DND-41 (cell line): ENCODE results near the gene PIKFYVE.

Experiments
- ATAC-seq: fragments of 200-7000 bp; cut with Tn5 transposase; 3 replicates; pipeline ENCODE4 v1.9.1; 2021; ENCODE audit warnings: low read depth; ENCODE audit not compliant: insufficient read depth
- DNase-seq: peaks from one replicate; pipeline ENCODE4 v3.0.0-alpha.2; 2020
- H2AFZ ChIP-seq: 2 replicates; pipeline ENCODE4 v1.6.0; 2012; ENCODE audit warnings: low read depth, low read length
- H3K27ac ChIP-seq: 2 replicates; pipeline ENCODE4 v1.5.1; 2012; ENCODE audit warnings: low read length, inconsistent platforms
- H3K27me3 ChIP-seq: fragments of 200-600 bp; sonication (generic); 2 replicates; pipeline ENCODE4 v1.6.0; 2012; ENCODE audit warnings: low read length, mild to moderate bottlenecking, inconsistent platforms; ENCODE audit not compliant: insufficient read depth, poor library complexity
- H3K36me3 ChIP-seq: 2 replicates; pipeline ENCODE4 v1.5.1; 2012; ENCODE audit warnings: low read length, inconsistent platforms; ENCODE audit not compliant: insufficient read depth
- H3K4me1 ChIP-seq: 2 replicates; pipeline ENCODE4 v1.5.1; 2012; ENCODE audit warnings: mild to moderate bottlenecking, low read length; ENCODE audit not compliant: insufficient read depth
- H3K4me2 ChIP-seq: 2 replicates; pipeline ENCODE4 v1.6.0; 2012; ENCODE audit warnings: mild to moderate bottlenecking, moderate library complexity, low read length, inconsistent platforms; ENCODE audit not compliant: insufficient read depth
- H3K4me3 ChIP-seq, 2 experiments: fragments of 200-600 bp in 1 of 2; shearing (Covaris generic) in 1 of 2; 2 replicates each; pipeline ENCODE4 v1.5.1; 2012 to 2016; ENCODE audit warnings: inconsistent platforms in 2 of 2, low read length in 2 of 2, mild to moderate bottlenecking in 2 of 2, low read depth in 1 of 2, moderate library complexity in 1 of 2
- H3K79me2 ChIP-seq: 2 replicates; pipeline ENCODE4 v1.6.0; 2012; ENCODE audit warnings: low read length, inconsistent platforms; ENCODE audit not compliant: insufficient read depth
- H3K9ac ChIP-seq: 2 replicates; pipeline ENCODE4 v1.6.0; 2012; ENCODE audit warnings: low read depth, mild to moderate bottlenecking, inconsistent platforms, low read length, moderate library complexity
- H3K9me3 ChIP-seq: 2 replicates; pipeline ENCODE4 v1.5.1; 2012; ENCODE audit warnings: low read length, moderate library complexity, mild to moderate bottlenecking, inconsistent platforms; ENCODE audit not compliant: insufficient read depth, severe bottlenecking
- H4K20me1 ChIP-seq: 2 replicates; pipeline ENCODE4 v1.6.0; 2012; ENCODE audit warnings: low read length; ENCODE audit not compliant: insufficient read depth
- EZH2 ChIP-seq: IDR thresholded peaks from 3 replicates; pipeline ENCODE4 v1.6.1; 2012; ENCODE audit warnings: borderline replicate concordance, low read depth, mild to moderate bottlenecking, moderate library complexity, low read length, inconsistent platforms; ENCODE audit not compliant: severe bottlenecking
- TF ChIP-seq, protein P1 (sequence below): IDR thresholded peaks from 2 replicates; pipeline ENCODE4 v1.5.1; 2012; ENCODE audit warnings: borderline replicate concordance, low read length, moderate library complexity, mild to moderate bottlenecking; ENCODE audit not compliant: poor library complexity, severe bottlenecking; ENCODE audit errors: extremely low read depth

Gene PIKFYVE

GRCh38 chr2:208320686-208321085 lies 54.6 kb downstream of the PIKFYVE start:
- Histone ChIP-seq H3K4me2 (no peak overlapping the region), H3K27ac (no peak overlapping the region), H3K36me3 (peaks cover 70% of the 10 kb centered on the region), H4K20me1 (no peaks in the 10 kb centered on the region), H3K4me3 (no peak overlapping the region), H3K27me3 (no peaks in the 10 kb centered on the region), H2AFZ (no peak overlapping the region), H3K4me1 (no peaks in the 10 kb centered on the region), H3K9ac (no peak overlapping the region), H3K79me2 (0 out of 2 replicates have a peak, but pooled peaks cover 3% of the 10 kb centered on the region), H3K9me3 (no peaks in the 10 kb centered on the region)
- DNase-seq (no peak), ATAC-seq (no peak)
- TF ChIP-seq, protein P1, sequence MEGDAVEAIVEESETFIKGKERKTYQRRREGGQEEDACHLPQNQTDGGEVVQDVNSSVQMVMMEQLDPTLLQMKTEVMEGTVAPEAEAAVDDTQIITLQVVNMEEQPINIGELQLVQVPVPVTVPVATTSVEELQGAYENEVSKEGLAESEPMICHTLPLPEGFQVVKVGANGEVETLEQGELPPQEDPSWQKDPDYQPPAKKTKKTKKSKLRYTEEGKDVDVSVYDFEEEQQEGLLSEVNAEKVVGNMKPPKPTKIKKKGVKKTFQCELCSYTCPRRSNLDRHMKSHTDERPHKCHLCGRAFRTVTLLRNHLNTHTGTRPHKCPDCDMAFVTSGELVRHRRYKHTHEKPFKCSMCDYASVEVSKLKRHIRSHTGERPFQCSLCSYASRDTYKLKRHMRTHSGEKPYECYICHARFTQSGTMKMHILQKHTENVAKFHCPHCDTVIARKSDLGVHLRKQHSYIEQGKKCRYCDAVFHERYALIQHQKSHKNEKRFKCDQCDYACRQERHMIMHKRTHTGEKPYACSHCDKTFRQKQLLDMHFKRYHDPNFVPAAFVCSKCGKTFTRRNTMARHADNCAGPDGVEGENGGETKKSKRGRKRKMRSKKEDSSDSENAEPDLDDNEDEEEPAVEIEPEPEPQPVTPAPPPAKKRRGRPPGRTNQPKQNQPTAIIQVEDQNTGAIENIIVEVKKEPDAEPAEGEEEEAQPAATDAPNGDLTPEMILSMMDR: no peak
- TF ChIP-seq EZH2: no peak

GRCh38 chr2:208326016-208326415 lies 60.0 kb downstream of the PIKFYVE start:
- Histone ChIP-seq H3K9ac (no peak overlapping the region), H3K36me3 (peaks cover 77% of the 10 kb centered on the region), H3K9me3 (no peaks in the 10 kb centered on the region), H3K4me3 (no peak overlapping the region), H3K27ac (no peak overlapping the region), H3K79me2 (no peaks in the 10 kb centered on the region), H2AFZ (no peak overlapping the region), H3K4me1 (no peaks in the 10 kb centered on the region), H4K20me1 (no peaks in the 10 kb centered on the region), H3K4me2 (no peak overlapping the region), H3K27me3 (no peaks in the 10 kb centered on the region)
- ATAC-seq (no peak), DNase-seq (no peak)
- TF ChIP-seq, protein P1: no peak
- TF ChIP-seq EZH2: no peak

DNA sequence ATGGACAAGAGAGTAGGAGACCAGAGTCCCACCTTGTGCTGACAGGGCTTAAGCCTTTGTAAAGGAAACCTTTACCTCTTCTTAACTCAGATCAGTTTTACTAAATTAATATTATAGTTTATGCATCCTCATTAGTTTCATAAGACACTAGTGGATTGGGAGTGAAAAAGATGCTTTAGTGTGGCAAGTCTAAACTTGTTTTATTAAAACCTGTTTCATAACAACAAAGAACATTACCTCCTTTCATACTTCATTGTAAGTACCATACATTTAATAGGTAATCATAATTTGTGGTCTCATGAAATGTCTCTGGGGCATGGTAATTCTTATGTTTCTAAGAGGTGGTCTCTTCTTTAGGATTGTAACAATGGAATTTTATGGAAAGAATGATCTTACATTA lies 63.4 kb downstream of the PIKFYVE start:
- no peak overlapping the region for H3K9ac ChIP-seq
- H3K4me2 ChIP-seq: no peak overlapping the region
- ATAC-seq (no peak), DNase-seq (no peak)
- peaks cover 86% of the 10 kb centered on the region for H3K36me3 ChIP-seq
- TF ChIP-seq EZH2: no peak
- TF ChIP-seq, protein P1: no peak
- H3K27me3 ChIP-seq: no peaks in the 10 kb centered on the region
- no peaks in the 10 kb centered on the region for H3K4me1 ChIP-seq
- H4K20me1 ChIP-seq: no peaks in the 10 kb centered on the region
- H3K27ac ChIP-seq: no peak overlapping the region
- no peak overlapping the region for H2AFZ ChIP-seq
- H3K4me3 ChIP-seq: no peak overlapping the region
- no peaks in the 10 kb centered on the region for H3K79me2 ChIP-seq
- no peaks in the 10 kb centered on the region for H3K9me3 ChIP-seq

DNA sequence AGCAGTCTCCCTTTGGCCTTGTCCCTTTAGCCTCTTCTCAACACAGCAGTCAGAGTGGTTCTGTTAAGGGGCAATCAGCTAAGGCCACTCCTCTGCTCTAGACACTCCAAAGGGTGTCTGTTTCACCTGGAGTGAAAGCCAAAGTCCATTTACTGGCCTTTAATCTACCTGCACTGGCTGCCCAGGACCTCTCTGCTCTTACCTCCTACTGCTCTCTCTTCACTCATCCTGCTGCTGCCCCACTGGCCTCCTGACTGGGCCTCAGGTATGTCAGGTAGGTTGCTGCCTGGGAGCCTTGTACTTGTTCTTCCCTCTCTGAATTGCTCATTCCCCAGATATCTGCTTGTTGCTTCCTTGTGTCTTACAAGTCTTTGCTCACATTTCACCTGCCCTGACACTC lies 68.2 kb downstream of the PIKFYVE start:
- Histone ChIP-seq H2AFZ (no peak overlapping the region), H3K9me3 (no peaks in the 10 kb centered on the region), H3K4me2 (no peak overlapping the region), H3K9ac (no peak overlapping the region), H3K4me1 (no peaks in the 10 kb centered on the region), H3K4me3 (no peak overlapping the region), H3K27me3 (no peaks in the 10 kb centered on the region), H4K20me1 (no peaks in the 10 kb centered on the region), H3K36me3 (peaks cover 84% of the 10 kb centered on the region), H3K79me2 (no peaks in the 10 kb centered on the region), H3K27ac (no peak overlapping the region)
- DNase-seq (no peak), ATAC-seq (no peak)
- TF ChIP-seq EZH2: no peak
